GM21529 (cell line): ENCODE data around the gene CCSAP.
"Not testable (repeated sequence)": the region's sequence is repeated elsewhere in the genome, so short reads cannot be mapped to it uniquely, and the experiment has no call there.

Experiments used
- ATAC-seq: cut with Tn5 transposase; IDR thresholded peaks from one replicate; pipeline ENCODE4 v1.9.1; 2021; ENCODE audit not compliant: unreplicated experiment

Gene CCSAP

GRCh38 chr1:229342656-229343569, at the start of gene CCSAP:
Gene CCSAP, minus strand, starts transcription at chr1:229343047. Its CDS starts 582 bp downstream, at chr1:229342465.
- peak; percentile 41 for ATAC-seq

GRCh38 chr1:229390130-229390529, 47.3 kb upstream of the CCSAP start:
- no peak for ATAC-seq

- ATAC-seq = no peak
Measured at GRCh38 chr1:229388897-229389580, 46.2 kb upstream of the CCSAP start.

GRCh38 chr1:229385853-229386456, 43.1 kb upstream of the CCSAP start:
- no peak for ATAC-seq

GRCh38 chr1:229384822-229385221, 42.0 kb upstream of the CCSAP start:
- ATAC-seq = no peak

GRCh38 chr1:229383961-229384360, 41.1 kb upstream of the CCSAP start:
- no peak for ATAC-seq

- no peak for ATAC-seq
Measured at GRCh38 chr1:229383188-229383587, 40.3 kb upstream of the CCSAP start.

GRCh38 chr1:229381234-229381633, 38.4 kb upstream of the CCSAP start:
- no peak for ATAC-seq

GRCh38 chr1:229380536-229381160, 37.8 kb upstream of the CCSAP start:
- peak; percentile 58 for ATAC-seq

GRCh38 chr1:229379846-229380245, 37.0 kb upstream of the CCSAP start:
- no peak for ATAC-seq

- no peak for ATAC-seq
Measured at GRCh38 chr1:229378586-229379367, 35.9 kb upstream of the CCSAP start.

- ATAC-seq = not testable (repeated sequence)
Measured at GRCh38 chr1:229378035-229378434, 35.2 kb upstream of the CCSAP start.

GRCh38 chr1:229377429-229377828, 34.6 kb upstream of the CCSAP start:
- no peak for ATAC-seq

GRCh38 chr1:229376521-229376920, 33.7 kb upstream of the CCSAP start:
- ATAC-seq = no peak

- no peak for ATAC-seq
Measured at GRCh38 chr1:229374485-229374884, 31.6 kb upstream of the CCSAP start.

- ATAC-seq = no peak
Measured at GRCh38 chr1:229373395-229373794, 30.5 kb upstream of the CCSAP start.

GRCh38 chr1:229372251-229372650, 29.4 kb upstream of the CCSAP start:
- no peak for ATAC-seq

- ATAC-seq = no peak
Measured at GRCh38 chr1:229371624-229372023, 28.8 kb upstream of the CCSAP start.

GRCh38 chr1:229370601-229371021, 27.8 kb upstream of the CCSAP start:
- peak; percentile 28 for ATAC-seq

- peak; percentile 78 for ATAC-seq
Measured at GRCh38 chr1:229368347-229368746, 25.5 kb upstream of the CCSAP start.
